ENCODE data around the gene CLTC. TPM values are rescaled to one million over a fixed set of nuclear protein-coding genes. Genes with fewer than 3 reads are reported as not detected.

The CLTC gene
- total RNA-seq, 2 donors from 2014 or later, result 342 to 393 TPM

GRCh38 chr17:59666235-59666634, 46.5 kb downstream of the CLTC start:
- 94 to 100% methylated on average over 2 to 5 of the region's 5 CpGs for WGBS, 2 experiments (ENCODE audit: insufficient coverage in 1 of 2, insufficient read length in 1 of 2)
- Histone ChIP-seq H3K9ac (ENCODE audit: extremely low read depth, low read length, poor library complexity, severe bottlenecking) (no peak overlapping the region), H3K27me3 (ENCODE audit: control insufficient read depth, insufficient read depth, low read length, poor library complexity, severe bottlenecking) (no peaks in the 10 kb centered on the region), H3K4me1 (ENCODE audit: control insufficient read depth, insufficient read depth, low read length) (no peaks in the 10 kb centered on the region), H3K4me3 (ENCODE audit: low read length) (no peak overlapping the region), H3K36me3 (ENCODE audit: control insufficient read depth, insufficient read depth, low read length) (peaks cover 98% of the 10 kb centered on the region), H3K27ac (ENCODE audit: low read depth, low read length) (no peak overlapping the region), H3K9me3 (ENCODE audit: control insufficient read depth, low read length) (no peaks in the 10 kb centered on the region)
- TF ChIP-seq CTCF (conservative IDR thresholded peaks at IDR 0.05), result no peak
- Mint-ChIP-seq H3K4me3 (no peak overlapping the region), H3K36me3 (ENCODE audit: low read depth) (peaks cover 78% of the 10 kb centered on the region), H3K4me1 (no peaks in the 10 kb centered on the region), H3K9me3 (no peaks in the 10 kb centered on the region), H3K27ac (no peak overlapping the region), H3K27me3 (ENCODE audit: insufficient read depth) (no peaks in the 10 kb centered on the region)
- no peak for DNase-seq

- Histone ChIP-seq H3K4me3 (ENCODE audit: low read length) (no peak overlapping the region), H3K9me3 (ENCODE audit: control insufficient read depth, low read length) (no peaks in the 10 kb centered on the region), H3K36me3 (ENCODE audit: control insufficient read depth, insufficient read depth, low read length) (peaks cover 97% of the 10 kb centered on the region), H3K27ac (ENCODE audit: low read depth, low read length) (no peak overlapping the region), H3K27me3 (ENCODE audit: control insufficient read depth, insufficient read depth, low read length, poor library complexity, severe bottlenecking) (no peaks in the 10 kb centered on the region), H3K4me1 (ENCODE audit: control insufficient read depth, insufficient read depth, low read length) (no peaks in the 10 kb centered on the region), H3K9ac (ENCODE audit: extremely low read depth, low read length, poor library complexity, severe bottlenecking) (no peak overlapping the region)
- TF ChIP-seq CTCF (conservative IDR thresholded peaks at IDR 0.05), result no peak
- 90 to 100% methylated on average over 2 to 3 of the region's 3 CpGs for WGBS, 2 experiments (ENCODE audit: insufficient coverage in 1 of 2, insufficient read length in 1 of 2)
- no peaks in the 10 kb centered on the region for H3K27me3 Mint-ChIP-seq (ENCODE audit: insufficient read depth)
- no peak overlapping the region for H3K27ac Mint-ChIP-seq
- H3K9me3 Mint-ChIP-seq, result no peaks in the 10 kb centered on the region
- H3K36me3 Mint-ChIP-seq (ENCODE audit: low read depth), result peaks cover 68% of the 10 kb centered on the region
- H3K4me3 Mint-ChIP-seq, result no peak overlapping the region
- no peak for DNase-seq
- no peaks in the 10 kb centered on the region for H3K4me1 Mint-ChIP-seq
Observed at GRCh38 chr17:59668816-59669215, 49.1 kb downstream of the CLTC start.

GRCh38 chr17:59669411-59669810, 49.7 kb downstream of the CLTC start:
- H3K27me3 Mint-ChIP-seq (ENCODE audit: insufficient read depth), result no peaks in the 10 kb centered on the region
- DNase-seq, result no peak
- H3K4me1 Mint-ChIP-seq, result no peaks in the 10 kb centered on the region
- H3K27ac Mint-ChIP-seq, result no peak overlapping the region
- 87 to 88% methylated on average over 1 of the region's 1 CpG for WGBS, 2 experiments (ENCODE audit: insufficient coverage in 1 of 2, insufficient read length in 1 of 2)
- Histone ChIP-seq H3K27me3 (ENCODE audit: control insufficient read depth, insufficient read depth, low read length, poor library complexity, severe bottlenecking) (no peaks in the 10 kb centered on the region), H3K9ac (ENCODE audit: extremely low read depth, low read length, poor library complexity, severe bottlenecking) (no peak overlapping the region), H3K27ac (ENCODE audit: low read depth, low read length) (no peak overlapping the region), H3K4me1 (ENCODE audit: control insufficient read depth, insufficient read depth, low read length) (no peaks in the 10 kb centered on the region), H3K4me3 (ENCODE audit: low read length) (no peak overlapping the region), H3K9me3 (ENCODE audit: control insufficient read depth, low read length) (no peaks in the 10 kb centered on the region), H3K36me3 (ENCODE audit: control insufficient read depth, insufficient read depth, low read length) (peaks cover 97% of the 10 kb centered on the region)
- H3K36me3 Mint-ChIP-seq (ENCODE audit: low read depth), result peaks cover 67% of the 10 kb centered on the region
- no peaks in the 10 kb centered on the region for H3K9me3 Mint-ChIP-seq
- no peak for TF ChIP-seq CTCF (conservative IDR thresholded peaks at IDR 0.05)
- H3K4me3 Mint-ChIP-seq, result no peak overlapping the region
